ENCODE results near the gene ARFGAP1. TPM values are rescaled to one million over a fixed set of nuclear protein-coding genes. Genes with fewer than 3 reads are reported as not detected.
"Not testable (repeated sequence)": the region's sequence is repeated elsewhere in the genome, so short reads cannot be mapped to it uniquely, and the experiment has no call there.

ARFGAP1 gene
- total RNA-seq, 1 donor from 2014 or later = 60.8 TPM

DNA sequence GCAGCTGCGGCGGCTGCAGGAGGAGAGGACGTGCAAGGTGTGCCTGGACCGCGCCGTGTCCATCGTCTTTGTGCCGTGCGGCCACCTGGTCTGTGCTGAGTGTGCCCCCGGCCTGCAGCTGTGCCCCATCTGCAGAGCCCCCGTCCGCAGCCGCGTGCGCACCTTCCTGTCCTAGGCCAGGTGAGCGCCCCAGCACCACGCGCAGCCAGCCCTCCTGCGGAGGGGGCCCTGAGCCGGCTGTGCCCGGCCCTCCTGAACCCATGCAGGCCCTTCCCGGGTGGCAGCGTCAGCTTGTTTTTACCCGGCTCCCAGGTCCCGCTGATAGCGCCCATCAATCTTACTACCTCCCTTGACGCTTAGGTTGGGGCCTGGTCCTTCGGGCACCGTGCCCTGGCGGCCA, 33.2 kb upstream of the ARFGAP1 start:
- no peak for DNase-seq (ENCODE audit: low spot score)

DNA sequence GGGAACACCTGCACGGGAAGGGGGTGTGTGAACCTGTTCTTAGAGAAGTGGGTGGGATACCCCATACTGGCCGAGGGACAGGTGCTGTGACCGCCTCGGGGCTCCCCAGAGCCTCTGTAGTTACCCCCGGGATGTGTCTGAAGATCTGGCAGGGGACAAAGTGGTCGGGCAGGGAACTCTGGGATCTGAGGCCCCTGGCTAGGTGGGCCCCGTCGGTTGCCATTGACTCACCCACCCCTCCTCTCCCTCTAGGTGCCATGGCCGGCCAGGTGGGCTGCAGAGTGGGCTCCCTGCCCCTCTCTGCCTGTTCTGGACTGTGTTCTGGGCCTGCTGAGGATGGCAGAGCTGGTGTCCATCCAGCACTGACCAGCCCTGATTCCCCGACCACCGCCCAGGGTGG, 32.6 kb upstream of the ARFGAP1 start:
- no peak for DNase-seq (ENCODE audit: low spot score)

DNA sequence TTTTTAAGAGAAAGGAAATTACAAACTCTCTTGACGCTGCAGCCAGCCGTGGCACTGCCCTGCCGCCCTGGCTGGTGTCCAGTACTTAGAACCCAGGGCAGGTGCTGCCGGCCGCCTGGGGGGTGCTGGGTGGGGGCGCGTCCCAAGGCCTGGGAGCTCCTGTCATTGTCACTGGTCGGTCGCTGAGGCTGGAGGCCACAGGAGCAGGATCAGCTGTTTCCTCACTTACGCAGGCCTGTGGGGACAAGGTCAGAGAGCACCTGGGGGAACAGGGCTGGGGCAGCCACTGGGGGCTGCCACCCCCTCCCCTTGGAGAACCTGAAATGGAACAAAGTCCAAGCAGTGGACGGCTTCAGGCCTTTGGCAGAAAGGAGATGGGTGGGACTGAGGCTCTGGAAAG, 31.3 kb upstream of the ARFGAP1 start:
- DNase-seq (ENCODE audit: low spot score) = no peak

DNA sequence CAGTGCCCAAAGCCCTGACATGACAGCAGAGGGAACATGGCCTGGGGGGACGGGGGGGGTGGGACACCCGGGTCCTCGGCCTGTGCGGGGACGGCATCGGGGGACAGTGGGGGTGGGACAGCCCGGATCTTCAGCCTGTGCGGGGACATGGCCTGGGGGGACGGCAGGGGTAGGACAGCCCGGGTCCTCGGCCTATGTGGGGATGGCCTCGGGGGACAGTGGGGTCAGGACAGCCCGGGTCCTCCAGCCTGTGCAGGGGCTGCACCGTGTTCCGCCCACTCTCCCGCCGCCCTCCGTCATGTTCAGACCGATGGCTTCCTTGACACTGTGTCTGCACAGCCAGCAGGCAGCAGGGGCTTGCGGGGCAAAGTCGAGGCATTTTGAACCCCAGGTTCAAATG, 29.9 kb upstream of the ARFGAP1 start:
- DNase-seq (ENCODE audit: low spot score) = no peak

DNA sequence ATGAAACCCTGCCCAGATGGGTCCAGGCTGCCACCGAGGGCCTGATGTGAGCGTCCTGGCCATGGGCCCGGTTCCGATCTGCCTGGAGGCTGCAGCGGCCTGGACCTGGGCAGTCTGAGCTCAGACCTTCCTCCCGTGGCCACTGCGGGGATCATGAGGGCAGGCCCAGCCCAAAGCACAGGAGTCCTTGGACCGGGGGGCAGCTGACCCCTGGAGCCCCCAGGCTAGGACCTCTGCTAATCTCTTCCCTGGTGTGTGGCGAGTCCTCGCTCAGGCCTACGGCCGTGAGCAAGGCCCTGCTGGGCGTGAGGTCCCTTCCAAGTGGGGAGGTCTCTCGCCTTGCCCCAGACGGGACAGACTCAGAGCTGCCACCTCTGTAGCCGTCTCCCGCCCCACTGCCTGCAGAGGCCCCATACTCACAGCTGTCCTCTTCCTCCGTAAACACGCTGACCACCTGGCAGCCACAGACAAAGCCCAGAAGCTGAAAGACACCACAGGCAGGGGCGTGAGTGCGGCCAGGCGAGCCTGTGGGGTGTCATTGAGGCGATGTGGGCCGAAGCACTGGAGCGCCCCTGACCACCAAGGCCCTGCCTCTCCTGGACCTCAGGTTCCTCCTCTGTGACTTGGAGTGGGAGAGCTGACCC, 28.9 kb upstream of the ARFGAP1 start:
- no peak for DNase-seq (ENCODE audit: low spot score)

DNA sequence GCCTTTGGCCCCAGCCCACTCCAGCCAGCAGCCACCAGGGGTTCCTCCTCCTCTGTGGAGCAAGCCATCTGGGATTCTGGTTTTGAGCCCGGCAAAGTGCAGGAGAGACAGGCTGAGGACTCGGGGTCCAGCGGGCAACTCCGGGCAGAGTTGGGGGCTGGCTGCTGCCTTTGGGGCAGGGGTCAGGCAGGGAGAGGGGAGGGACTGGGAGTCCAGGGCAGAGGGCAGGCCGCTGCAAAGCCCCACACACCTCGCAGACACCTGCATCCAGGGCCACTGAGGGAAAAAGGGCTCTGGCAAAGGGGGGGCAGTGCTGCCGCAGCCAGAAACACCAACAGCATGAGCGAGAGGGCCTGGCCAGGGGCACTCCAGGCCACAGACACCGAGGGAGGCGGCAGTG, 28.1 kb upstream of the ARFGAP1 start:
- DNase-seq (ENCODE audit: low spot score) = no peak

DNA sequence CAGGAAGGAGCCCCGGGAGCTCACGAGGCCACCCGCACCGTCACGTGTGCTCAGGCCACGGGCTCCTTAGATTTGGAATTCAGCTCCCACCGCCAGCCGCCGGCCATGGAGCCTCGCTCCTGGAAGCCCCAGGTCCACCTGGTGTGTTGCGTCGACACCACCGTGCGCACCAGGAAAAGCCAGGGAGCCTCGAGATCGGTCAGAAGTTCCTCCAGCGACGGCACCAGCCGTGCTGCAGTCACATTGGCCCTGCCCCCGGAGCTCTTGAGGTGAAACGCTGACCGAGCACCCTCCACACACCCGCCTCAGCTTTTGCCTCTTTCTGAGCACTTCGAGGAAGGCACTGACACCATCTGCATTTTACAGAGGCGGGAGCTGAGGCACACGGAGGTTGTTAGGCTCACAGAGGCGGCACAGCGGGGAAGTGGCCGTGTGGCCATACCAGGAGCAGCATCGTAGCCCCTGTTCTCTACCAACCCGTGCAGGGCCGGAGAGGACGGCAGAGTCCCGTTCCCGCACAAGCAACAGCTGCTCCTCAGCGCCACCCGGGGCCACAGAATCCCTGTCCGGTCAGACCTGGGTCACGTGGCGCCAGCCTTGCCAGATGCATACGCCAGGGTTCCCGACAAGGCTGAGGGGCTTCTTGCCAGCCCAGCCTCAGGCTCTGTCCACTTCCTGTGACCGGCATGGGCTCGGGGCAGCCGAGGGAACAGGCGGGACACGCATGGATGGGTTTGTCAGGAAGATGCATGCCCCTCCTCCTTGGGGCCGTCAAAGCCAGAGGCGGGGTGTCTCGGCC, 25.9 kb upstream of the ARFGAP1 start:
- DNase-seq (ENCODE audit: low spot score) = no peak

DNA sequence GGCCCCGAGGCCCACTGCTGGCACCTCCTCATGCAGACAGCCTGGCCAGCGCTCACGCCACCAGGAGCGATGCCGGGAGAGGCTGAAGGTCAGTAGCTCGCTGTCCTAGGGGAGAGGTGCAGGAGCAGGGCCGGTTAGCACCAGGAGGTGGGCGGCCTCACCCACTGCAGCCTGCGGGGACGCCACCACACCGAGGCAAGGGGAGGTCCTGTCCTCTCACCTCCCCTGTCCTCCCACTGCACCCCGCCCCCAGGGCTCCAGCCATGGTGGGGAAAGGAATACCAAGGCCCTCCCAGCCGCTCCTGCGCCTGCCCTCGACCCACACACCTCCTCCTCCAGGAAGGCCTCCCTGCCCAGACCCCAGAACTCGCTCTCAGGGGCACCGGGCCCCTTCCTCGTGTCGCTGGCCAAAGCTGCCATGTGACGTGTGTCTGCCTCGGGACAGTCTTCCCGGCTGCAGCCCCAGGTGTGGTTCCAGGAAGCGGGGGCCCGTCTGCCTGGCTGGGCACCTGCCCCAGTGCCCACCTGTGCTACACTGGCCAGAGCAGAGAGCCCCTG, 24.9 kb upstream of the ARFGAP1 start:
- DNase-seq (ENCODE audit: low spot score) = no peak

DNA sequence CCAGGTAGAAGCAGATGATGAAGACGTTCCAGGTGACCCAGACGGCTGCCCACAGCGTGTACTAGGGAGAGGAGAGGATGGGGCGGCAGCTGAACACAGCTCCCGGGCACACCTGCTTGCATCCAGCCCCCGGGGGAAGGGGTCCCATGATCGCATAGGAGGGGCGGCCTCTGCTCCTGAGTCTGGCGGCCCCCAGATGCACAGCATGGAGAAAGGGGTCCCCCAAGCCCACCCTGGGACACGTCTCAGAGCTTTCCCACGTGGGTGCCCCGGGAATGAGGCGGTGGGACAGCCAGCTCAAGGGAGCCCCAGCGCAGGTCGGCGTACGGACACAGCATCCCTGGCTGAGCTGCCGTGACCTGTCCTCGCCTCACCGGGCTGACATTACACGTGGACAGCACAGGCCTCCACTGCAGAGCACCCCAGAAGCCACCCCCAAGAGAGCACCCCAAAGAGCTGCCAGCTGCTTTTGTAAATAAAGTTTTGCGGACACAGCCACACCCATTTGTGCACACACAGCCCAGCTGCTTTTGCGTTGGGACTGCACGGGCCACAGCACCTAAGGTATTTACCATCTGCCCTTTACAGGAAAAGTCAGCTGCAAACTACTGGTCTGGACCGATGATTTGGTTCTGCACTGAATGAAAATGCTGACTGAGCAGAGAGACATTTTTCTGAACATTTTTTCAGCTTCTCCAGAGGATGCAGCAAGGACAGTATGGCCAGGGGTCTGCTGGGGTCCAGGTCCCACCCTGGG, 23.6 kb upstream of the ARFGAP1 start:
- no peak for DNase-seq (ENCODE audit: low spot score)

DNA sequence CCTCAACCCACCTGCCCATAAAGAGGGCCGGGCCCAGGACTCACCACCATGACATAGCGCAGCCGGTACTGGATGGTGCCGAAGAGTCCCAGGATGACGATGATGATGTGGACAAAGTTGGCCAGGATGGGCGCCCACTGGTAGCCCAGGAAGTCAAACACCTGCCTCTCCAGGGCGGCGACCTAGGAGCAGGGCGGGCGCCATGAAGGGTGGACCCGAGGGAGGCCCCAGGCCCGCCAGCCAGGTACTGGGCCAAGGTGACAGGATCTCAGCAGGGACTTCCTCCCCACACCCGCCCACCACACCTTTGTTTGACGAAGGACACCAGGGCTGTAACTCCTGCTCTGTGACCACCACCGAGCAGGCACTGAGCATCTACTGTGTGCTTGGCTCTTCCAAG, 22.7 kb upstream of the ARFGAP1 start:
- DNase-seq (ENCODE audit: low spot score) = no peak

DNA sequence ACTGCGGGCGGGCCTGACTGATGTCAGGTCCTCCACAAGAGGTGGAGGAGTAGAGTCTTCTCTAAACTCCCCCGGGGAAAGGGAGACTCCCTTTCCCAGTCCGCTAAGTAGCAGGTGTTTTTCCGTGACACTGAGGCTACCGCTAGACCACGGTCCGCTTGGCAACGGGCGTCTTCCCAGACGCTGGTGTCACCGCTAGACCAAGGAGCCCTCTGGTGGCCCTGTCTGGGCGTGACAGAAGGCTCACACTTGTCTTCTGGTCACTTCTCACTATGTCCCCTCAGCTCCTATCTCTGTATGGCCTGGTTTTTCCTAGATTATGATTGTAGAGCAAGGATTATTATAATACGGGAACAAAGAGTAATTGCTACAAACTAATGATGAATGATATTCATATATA, 21.3 kb upstream of the ARFGAP1 start:
- not testable (repeated sequence) for DNase-seq (ENCODE audit: low spot score)

DNA sequence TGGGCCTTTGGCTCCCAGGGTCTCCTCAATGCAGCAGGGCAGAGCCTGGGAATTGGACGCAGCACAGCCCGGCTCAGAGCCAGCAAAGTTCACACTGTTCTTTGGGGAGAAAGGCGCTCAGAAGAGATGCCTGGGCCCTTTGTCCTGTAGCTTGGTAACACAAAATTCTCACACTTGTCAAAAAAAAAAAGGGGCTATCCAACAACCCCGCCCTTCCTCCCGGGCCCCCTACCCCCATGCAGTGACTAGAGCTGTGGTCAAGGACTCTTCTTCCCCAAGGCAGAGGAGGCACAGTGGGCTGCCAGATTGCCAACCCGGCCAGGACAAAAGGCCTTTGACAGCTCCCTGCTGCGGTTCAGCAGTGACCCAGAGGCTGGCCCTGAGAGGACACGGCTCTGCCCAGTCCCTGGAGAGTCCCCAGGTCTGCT, 20.3 kb upstream of the ARFGAP1 start:
- no peak for DNase-seq (ENCODE audit: low spot score)

DNA sequence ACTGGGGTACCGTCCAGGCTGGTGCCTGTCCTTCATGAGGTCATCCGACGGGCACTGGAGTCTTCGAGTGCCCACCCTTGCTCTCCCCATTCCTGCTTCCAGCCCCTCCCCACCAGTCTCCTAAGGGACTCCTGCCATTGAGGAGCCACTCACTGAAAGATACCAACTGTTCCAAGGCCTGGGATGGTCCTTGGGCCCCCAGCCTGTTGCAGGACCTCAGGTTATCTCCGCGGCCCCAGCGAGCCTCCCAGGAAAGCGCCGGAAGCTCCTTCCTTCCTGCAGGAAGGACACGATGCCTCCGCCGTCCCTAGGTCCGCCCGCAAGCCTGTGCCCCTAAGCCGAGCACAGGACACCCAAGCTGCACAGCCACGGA, 19.6 kb upstream of the ARFGAP1 start:
- no peak for DNase-seq (ENCODE audit: low spot score)

DNA sequence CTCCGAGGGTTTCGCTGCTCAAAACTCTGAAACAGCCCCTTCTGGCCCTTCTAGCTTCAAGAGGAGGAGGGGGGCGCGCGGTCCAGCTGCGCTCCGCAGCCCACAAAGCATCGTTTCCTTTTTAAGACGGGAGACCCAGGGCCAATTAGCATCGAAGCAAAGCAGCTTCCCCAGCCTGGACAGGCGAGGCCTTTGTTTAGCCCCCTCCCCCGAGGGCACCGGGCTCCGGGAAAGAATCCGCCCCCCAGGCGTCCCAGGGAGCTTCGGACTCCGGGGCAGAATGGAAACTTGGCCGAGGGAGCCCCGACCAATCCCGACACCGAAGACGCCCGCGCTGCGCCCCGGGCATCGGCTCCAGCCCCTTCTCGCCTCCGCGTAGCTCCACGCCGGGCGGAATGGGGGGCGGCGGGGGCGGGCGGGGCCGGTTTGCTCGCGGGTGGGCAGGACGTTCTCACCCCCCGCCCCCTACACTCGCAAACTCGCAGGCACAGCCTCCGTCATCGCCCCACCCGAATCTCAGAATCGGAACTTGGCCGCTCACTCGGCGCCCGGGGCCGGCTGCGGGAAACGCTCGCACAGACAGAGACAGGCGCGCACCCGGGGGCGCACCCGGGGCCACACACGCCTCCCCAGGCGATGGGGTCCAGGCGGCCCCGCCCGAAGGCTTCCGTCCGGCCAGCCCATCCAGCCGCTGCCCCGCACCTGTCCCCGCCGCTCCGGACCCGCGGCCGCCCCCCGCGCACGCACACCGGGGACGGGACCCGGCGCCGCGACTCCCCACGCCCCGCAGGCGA, 19.0 kb upstream of the ARFGAP1 start:
- no peak for DNase-seq (ENCODE audit: low spot score)

DNA sequence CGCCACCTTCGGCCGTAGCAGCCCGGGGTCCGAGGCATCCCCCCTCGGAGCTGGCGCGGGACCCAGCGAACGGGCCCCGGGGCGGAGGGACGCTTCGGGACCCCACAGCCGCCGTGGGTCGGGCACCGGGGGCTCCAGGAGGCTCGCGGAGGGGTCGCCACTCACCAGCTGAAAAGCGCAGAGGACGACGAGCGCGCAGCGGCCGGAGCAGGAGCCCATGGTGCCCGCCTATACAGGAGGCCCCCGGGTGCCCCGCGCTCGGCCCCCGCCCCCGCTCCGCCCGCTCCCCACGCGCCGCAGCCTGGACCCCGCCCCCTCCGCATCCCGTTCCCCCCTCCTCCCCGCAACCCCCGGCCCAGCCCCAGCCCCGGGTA, 18.4 kb upstream of the ARFGAP1 start, which contains the start of gene NKAIN4:
NKAIN4 (minus strand) TSS at position 232 of the 374 bp plus-strand sequence; CDS start at position 219, 13 bp downstream.
- DNase-seq (ENCODE audit: low spot score) = no peak

DNA sequence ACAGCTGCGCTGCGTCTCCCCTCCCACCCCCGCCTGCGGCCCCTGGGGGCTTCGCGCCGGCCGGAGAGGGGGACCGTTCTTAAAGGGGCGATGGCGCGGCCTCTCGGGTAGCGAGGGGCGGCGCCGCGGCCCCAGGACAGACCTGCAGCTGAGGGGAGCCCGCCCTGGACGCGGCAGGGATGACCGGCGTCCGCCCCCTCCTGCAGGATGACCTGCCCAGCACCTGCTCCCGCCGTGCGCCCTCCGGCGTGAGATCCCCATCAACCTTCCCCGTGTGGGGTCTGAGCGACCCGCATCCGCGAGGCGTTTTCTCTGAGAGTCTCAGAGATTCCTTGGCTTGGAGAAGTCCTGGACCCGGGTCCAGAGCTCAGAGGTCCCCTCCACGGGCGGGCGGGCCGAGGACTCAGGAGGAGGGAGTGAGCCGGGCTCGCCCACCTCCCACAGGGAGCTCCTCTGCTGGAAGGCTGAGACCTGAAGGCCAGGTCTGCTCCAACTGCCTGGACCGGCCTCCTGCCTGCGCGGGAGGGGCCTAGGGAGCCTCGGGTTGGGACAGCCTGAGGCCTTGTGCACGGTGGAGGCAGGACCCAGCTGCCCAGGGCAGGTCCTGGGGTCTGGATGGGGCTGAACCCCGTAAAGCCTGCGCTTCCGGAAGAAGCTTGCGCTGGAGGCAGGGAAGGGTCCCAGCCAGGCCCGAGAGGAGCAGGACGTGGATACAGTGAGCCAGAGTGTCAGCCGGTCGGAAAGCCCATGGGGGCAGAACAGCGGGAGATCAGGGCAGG, 17.8 kb upstream of the ARFGAP1 start:
- DNase-seq (ENCODE audit: low spot score) = no peak

DNA sequence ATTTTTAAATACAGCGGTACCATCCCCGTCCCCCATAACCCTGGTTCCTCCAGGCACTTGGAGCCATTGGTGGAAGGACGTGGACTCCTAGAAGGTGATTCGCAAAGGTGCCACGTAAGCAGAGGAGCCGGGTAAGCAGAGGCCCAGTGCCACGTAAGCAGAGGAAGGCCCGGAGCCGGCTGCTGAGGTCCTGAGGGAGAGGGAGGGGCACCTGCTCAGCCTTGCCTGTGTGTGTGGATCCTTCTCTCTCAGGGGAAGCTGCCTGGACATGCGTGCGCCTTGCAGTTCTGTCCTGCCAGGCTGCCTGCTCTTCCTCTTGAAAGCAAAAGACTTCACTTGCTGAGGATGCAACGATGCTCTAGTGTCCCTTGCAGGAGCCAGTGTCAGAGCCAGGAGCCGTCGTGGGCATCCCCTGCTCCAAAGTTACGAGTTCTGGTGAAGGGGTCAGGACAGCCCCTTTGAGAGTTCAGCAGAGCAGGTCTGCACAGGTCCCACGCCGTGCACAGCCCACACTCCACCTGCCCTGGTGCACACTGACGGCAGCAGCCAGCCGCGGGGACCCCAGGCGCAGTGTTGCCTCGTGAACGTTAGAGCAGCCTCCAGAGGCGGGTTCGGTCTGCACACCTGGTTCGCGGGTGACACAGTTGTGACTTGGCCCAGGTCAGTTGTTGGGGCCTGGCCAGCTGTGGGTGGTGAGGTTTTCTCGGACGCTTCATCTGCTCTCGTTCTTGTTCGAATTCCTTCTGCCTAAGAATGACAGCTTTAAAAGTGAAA, 16.5 kb upstream of the ARFGAP1 start:
- DNase-seq (ENCODE audit: low spot score) = no peak

DNA sequence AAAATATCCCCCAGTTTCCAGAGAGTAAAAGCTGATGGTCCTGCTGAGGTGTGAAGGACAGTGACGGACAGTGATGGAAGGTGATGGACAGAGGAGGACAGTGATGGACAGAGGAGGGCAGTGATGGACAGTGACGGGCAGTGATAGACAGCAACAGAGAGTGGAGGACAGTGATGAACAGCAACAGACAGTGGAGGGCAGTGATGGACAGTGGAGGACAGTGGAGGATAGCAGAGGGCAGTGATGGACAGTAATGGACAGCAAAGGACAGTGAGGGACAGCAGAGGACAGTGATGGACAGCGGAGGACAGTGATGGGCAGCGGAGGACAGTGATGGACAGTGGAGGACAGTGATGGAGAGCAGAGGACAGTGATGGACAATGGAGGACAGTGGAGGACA, 15.7 kb upstream of the ARFGAP1 start:
- DNase-seq (ENCODE audit: low spot score) = no peak

DNA sequence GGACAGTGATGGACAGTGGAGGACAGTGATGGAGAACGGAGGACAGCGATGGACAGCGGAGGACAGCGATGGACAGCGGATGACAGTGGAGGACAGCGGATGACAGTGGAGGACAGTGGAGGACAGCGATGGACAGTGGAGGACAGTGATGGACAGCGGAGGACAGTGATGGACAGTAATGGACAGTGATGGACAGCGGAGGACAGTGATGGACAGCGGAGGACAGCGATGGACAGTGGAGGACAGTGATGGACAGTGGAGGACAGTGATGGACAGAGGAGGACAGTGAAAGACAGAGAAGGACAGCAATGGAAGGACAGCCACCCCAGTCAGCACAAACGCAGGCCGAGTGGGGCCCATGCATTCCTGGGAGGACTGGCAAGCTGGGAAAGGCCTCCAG, 15.0 kb upstream of the ARFGAP1 start:
- no peak for DNase-seq (ENCODE audit: low spot score)

DNA sequence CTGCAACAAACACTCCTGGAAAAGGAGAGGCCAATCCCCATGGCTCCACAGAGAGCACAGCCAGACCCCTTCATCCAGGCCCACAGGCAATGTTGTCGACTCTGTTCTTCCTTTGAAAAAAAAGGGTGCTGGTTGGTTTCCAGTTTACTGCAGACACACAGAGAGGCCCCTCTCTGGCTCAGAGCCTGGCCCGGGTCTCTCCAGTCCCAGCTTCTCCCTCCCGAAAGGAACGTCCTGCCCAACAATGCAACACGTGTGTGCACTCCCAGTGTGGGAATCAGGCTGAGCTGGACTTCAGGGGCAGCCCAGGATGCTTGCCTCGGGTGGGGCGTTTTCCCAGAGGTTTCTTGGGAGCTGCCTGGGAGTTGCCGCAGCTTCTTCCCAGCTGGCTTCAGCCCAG, 13.8 kb upstream of the ARFGAP1 start:
- DNase-seq (ENCODE audit: low spot score) = no peak
